ENCODE data around the gene ADGRG6. TPM values are rescaled to one million over a fixed set of nuclear protein-coding genes. Genes with fewer than 3 reads are reported as not detected.

ADGRG6 gene
- total and polyA plus RNA-seq, 4 donors = 18.7 to 110 (median 45.7) TPM

- TF ChIP-seq CTCF (IDR thresholded peaks at IDR 0.05; ENCODE audit: low read depth, low read length, missing input control) = peak; percentile 38
These were observed 160.5 kb downstream of the ADGRG6 start (continued) for GRCh38 chr6:142462260-142462659.

- H3K27me3 ChIP-seq (ENCODE audit: control insufficient read depth in 4 of 4, insufficient read depth in 4 of 4, low read length in 3 of 4) = no peaks in the 10 kb centered on the region
These were observed 162.2 kb downstream of the ADGRG6 start for GRCh38 chr6:142463988-142464387.

More at GRCh38 chr6:142463988-142464387, 162.2 kb downstream of the ADGRG6 start:
- Histone ChIP-seq H3K36me3 (ENCODE audit: control insufficient read depth in 4 of 4, insufficient read depth in 3 of 4, low read depth in 1 of 4, low read length in 3 of 4) (no peaks in the 10 kb centered on the region), H3K4me1 (ENCODE audit: control insufficient read depth in 4 of 4, insufficient read depth in 4 of 4, low read length in 3 of 4) (no peaks in the 10 kb centered on the region), H3K9me3 (ENCODE audit: control insufficient read depth in 4 of 4, low read length in 3 of 4) (no peaks in the 10 kb centered on the region), H3K9ac (ENCODE audit: low read depth in 1 of 2, low read length in 2 of 2) (no peak overlapping the region), H3K4me3 (ENCODE audit: low read depth in 1 of 3, low read length in 3 of 3) (no peak overlapping the region), H3K27ac (ENCODE audit: low read depth in 1 of 2, low read length in 2 of 2) (no peak overlapping the region)
- no peak for DNase-seq (ENCODE audit: low spot score)
- whole genome bisulfite sequencing = 87% methylated on average over 6 of the region's 6 CpGs
- TF ChIP-seq FOXA1 (IDR thresholded peaks at IDR 0.05) (no peak), ZBTB33 (IDR thresholded peaks at IDR 0.05) (no peak), CTCF (IDR thresholded peaks at IDR 0.05; ENCODE audit: low read depth, low read length, missing input control) (no peak), REST (IDR thresholded peaks at IDR 0.05) (no peak), ATF3 (IDR thresholded peaks at IDR 0.05) (no peak), TAF1 (conservative IDR thresholded peaks at IDR 0.05) (no peak), GABPA (IDR thresholded peaks at IDR 0.05 in 1 of 2, conservative IDR thresholded peaks at IDR 0.05 in 1 of 2) (no peak), NR2F2 (IDR thresholded peaks at IDR 0.05) (no peak), RAD21 (IDR thresholded peaks at IDR 0.05) (no peak), JUND (IDR thresholded peaks at IDR 0.05) (no peak)

Data from liver (tissue), 9 donors.